ENCODE results near the gene ZNF816. TPM values are rescaled to one million over a fixed set of nuclear protein-coding genes. Genes with fewer than 3 reads are reported as not detected.
"Not testable (repeated sequence)": the region's sequence is repeated elsewhere in the genome, so short reads cannot be mapped to it uniquely, and the experiment has no call there.

The ZNF816 gene
- total and polyA plus RNA-seq, 9 donors, result 3.9 to 15.1 (median 9.7) TPM

DNA sequence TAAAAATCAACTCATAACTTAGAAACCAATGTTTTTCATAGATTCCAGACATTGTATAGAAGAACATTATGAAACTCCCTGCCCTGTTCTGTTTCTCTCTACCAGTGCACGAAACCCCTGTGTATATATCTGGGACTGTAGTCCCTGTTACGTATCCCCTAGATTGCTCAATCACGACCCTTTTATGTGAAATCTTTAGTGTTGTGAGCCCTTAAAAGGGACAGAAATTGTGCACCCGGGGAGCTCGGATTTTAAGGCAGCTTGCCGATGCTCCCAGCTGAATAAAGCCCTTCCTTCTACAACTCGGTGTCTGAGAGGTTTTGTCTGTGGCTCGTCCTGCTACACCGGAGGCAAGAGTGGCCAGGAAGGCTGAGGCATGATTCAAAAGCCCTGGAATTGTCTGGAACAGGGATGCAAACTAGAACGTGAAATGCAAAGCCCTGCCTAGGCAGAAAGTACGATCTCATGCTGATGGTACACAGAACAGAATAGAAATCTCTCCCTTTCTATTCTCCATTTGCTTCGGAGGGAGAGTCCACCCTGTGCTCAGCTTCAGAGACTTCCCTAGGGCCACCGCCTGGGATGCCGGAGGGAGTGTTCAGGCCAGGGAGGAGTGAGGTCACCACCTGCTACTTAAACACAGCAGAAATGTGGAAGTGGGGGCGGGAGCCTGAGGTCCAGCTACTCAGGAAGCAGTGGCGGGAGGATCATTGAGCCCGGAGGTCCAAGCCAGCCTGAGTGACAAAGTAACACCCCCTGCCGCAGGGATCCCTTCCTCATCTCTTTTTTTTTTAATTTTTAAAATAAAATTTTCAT is 38.7 kb downstream of the ZNF816 start:
- intact Hi-C loops (cut with DNase I), result no loop called here
- no peak for TF ChIP-seq POLR2A (IDR thresholded peaks at IDR 0.05)
- no peak for TF ChIP-seq EP300 (IDR thresholded peaks at IDR 0.05)
- TF ChIP-seq, protein P1, sequence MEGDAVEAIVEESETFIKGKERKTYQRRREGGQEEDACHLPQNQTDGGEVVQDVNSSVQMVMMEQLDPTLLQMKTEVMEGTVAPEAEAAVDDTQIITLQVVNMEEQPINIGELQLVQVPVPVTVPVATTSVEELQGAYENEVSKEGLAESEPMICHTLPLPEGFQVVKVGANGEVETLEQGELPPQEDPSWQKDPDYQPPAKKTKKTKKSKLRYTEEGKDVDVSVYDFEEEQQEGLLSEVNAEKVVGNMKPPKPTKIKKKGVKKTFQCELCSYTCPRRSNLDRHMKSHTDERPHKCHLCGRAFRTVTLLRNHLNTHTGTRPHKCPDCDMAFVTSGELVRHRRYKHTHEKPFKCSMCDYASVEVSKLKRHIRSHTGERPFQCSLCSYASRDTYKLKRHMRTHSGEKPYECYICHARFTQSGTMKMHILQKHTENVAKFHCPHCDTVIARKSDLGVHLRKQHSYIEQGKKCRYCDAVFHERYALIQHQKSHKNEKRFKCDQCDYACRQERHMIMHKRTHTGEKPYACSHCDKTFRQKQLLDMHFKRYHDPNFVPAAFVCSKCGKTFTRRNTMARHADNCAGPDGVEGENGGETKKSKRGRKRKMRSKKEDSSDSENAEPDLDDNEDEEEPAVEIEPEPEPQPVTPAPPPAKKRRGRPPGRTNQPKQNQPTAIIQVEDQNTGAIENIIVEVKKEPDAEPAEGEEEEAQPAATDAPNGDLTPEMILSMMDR (IDR thresholded peaks at IDR 0.05), result no peak
- H3K27ac ChIP-seq, result peak overlapping the region in 1 of 2 donors; percentile 63
- WGBS, 3 donors, result 55 to 66% (median 60%) methylated on average over 18 of the region's 18 CpGs
- no peaks in the 10 kb centered on the region for H3K9me3 ChIP-seq
- H3K4me1 ChIP-seq (ENCODE audit: insufficient read depth), result peaks cover 2% of the 10 kb centered on the region
- no peaks in the 10 kb centered on the region for H3K36me3 ChIP-seq
- H3K27me3 ChIP-seq, result no peaks in the 10 kb centered on the region
- peak in 1 of 5 donors; percentile 18 for DNase-seq
- H3K4me3 ChIP-seq, result peak overlapping the region; percentile 60

GRCh38 chr19:52922841-52923777 is 39.6 kb downstream of the ZNF816 start, which contains the start of gene ZNF888:
Gene ZNF888 (minus strand): TSS chr19:52923428. CDS start chr19:52917873, 5,555 bp downstream.
- intact Hi-C loops (cut with DNase I), result no loop called here
- Histone ChIP-seq H3K4me1 (ENCODE audit: insufficient read depth) (peaks cover 2% of the 10 kb centered on the region), H3K27ac (peak within 1 kb of the TSS in 1 of 2 donors; percentile 63), H3K27me3 (no peaks in the 10 kb centered on the region), H3K9me3 (no peaks in the 10 kb centered on the region), H3K36me3 (no peaks in the 10 kb centered on the region), H3K4me3 (peak within 1 kb of the TSS; percentile 60)
- TF ChIP-seq EP300 (IDR thresholded peaks at IDR 0.05), result no peak
- TF ChIP-seq POLR2A (IDR thresholded peaks at IDR 0.05), result peak; percentile 23
- TF ChIP-seq, protein P1 (IDR thresholded peaks at IDR 0.05), result no peak
- WGBS, 3 donors, result 1 to 2% (median 1%) methylated on average over 44 to 55 of the region's 55 CpGs
- peak; percentile 87 to 93 (median 90) for DNase-seq

DNA sequence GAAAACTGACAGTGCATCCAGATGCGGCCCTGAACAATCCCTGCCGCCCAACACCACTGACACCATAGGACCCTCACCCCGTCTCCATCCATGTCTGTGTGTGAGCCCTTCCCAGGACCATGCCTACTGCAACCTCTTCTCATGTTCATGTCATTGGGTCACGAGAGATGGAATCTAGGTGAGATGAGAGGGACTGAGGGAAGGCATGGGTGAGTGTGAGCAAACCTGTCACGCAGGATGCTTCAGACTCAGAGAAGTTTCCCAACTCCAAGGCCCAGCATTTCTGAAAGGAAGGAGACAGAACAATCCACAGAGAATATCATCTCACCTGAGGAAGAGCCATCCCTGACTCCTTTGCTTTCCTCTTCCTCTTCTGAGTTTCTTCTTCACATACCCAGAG is 45.1 kb downstream of the ZNF816 start:
- TF ChIP-seq POLR2A (IDR thresholded peaks at IDR 0.05) (no peak), EP300 (IDR thresholded peaks at IDR 0.05) (no peak)
- TF ChIP-seq, protein P1 (IDR thresholded peaks at IDR 0.05), result no peak
- no peaks in the 10 kb centered on the region for H3K36me3 ChIP-seq
- H3K27me3 ChIP-seq, result no peaks in the 10 kb centered on the region
- H3K4me3 ChIP-seq, result no peak overlapping the region
- H3K27ac ChIP-seq, result no peak overlapping the region
- intact Hi-C loops (cut with DNase I), result no loop called here
- DNase-seq, result no peak
- H3K9me3 ChIP-seq, result no peaks in the 10 kb centered on the region
- 97 to 99% (median 97%) methylated on average over 5 of the region's 5 CpGs for WGBS, 3 donors
- H3K4me1 ChIP-seq (ENCODE audit: insufficient read depth), result peaks cover 2% of the 10 kb centered on the region

DNA sequence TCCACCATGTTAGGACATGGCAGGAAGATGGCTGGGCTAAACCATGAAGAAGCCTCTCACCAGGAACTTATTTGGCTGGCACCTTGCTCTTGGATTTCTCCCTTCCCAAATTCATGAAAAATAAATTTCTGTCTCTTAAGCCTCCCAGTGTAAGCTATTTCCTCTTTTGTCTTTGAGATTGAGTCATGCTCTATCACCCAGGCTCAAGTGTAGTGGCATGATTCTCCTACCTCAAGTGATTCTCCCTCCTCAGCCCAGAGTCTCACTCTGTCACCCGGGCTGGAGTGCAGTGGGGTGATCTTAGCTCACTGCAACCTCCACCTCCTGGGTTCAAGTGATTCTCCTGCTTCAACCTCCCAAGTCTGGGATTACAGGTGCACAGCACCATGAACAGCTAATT is 52.0 kb downstream of the ZNF816 start:
- TF ChIP-seq, protein P1 (IDR thresholded peaks at IDR 0.05), result no peak
- no peak for TF ChIP-seq POLR2A (IDR thresholded peaks at IDR 0.05)
- H3K9me3 ChIP-seq, result no peaks in the 10 kb centered on the region
- no peaks in the 10 kb centered on the region for H3K27me3 ChIP-seq
- H3K4me3 ChIP-seq, result no peak overlapping the region
- no peak for DNase-seq
- WGBS, 3 donors, result 93 to 96% (median 94%) methylated on average over 1 of the region's 1 CpG
- H3K4me1 ChIP-seq (ENCODE audit: insufficient read depth), result no peaks in the 10 kb centered on the region
- intact Hi-C loops (cut with DNase I), result no loop called here
- no peaks in the 10 kb centered on the region for H3K36me3 ChIP-seq
- no peak overlapping the region for H3K27ac ChIP-seq

GRCh38 chr19:52904052-52904780 is 58.5 kb downstream of the ZNF816 start:
- H3K27ac ChIP-seq; intact Hi-C loops (cut with DNase I); H3K36me3 ChIP-seq; H3K27me3 ChIP-seq; H3K9me3 ChIP-seq; H3K4me3 ChIP-seq; H3K4me1 ChIP-seq (ENCODE audit: insufficient read depth); DNase-seq: not testable (repeated sequence)
- WGBS, 3 donors, result 91 to 98% (median 93%) methylated on average over 16 of the region's 16 CpGs

All from ovary (tissue), 9 donors.